Thoracic aorta (tissue), 2 donors: ENCODE data around the gene GOLGA8B. TPM values are rescaled to one million over a fixed set of nuclear protein-coding genes. Genes with fewer than 3 reads are reported as not detected.

Experiments used
- ATAC-seq: fragments of 150-250 bp; one replicate; pipeline ENCODE4 v1.8.0; 2017; ENCODE audit warnings: low read depth; ENCODE audit not compliant: insufficient number of reproducible peaks, low FRiP score
- DNase-seq: peaks from one replicate; pipeline ENCODE4 v3.0.0-alpha.2; 2020; ENCODE audit warnings: low spot score
- H3K27ac ChIP-seq, 2 donors: fragments of 200-600 bp; sonication (generic); 1 replicate in 1 of 2; 2 replicates in 1 of 2; pipeline ENCODE4 v1.5.1; 2016; ENCODE audit warnings: mild to moderate bottlenecking in 2 of 2, moderate library complexity in 2 of 2
- H3K27me3 ChIP-seq: fragments of 200-600 bp; sonication (generic); replicated peaks from 2 replicates; pipeline ENCODE4 v1.6.0; 2016; ENCODE audit warnings: mild to moderate bottlenecking; ENCODE audit not compliant: insufficient read depth
- H3K36me3 ChIP-seq: fragments of 200-600 bp; sonication (generic); one replicate; pipeline ENCODE4 v1.5.1; 2016
- H3K4me1 ChIP-seq, 2 donors: fragments of 200-600 bp; sonication (generic); 1 replicate in 1 of 2; 2 replicates in 1 of 2; pipeline versions ENCODE4 v1.5.1 to v1.6.0; 2016; ENCODE audit warnings: low read depth in 2 of 2, mild to moderate bottlenecking in 1 of 2; ENCODE audit not compliant: control insufficient read depth in 1 of 2
- H3K4me3 ChIP-seq: fragments of 200-600 bp; sonication (generic); 2 replicates; pipeline ENCODE4 v1.5.1; 2016; ENCODE audit warnings: mild to moderate bottlenecking
- H3K9me3 ChIP-seq: fragments of 200-600 bp; sonication (generic); 2 replicates; pipeline ENCODE4 v1.5.1; 2016
- CTCF ChIP-seq: fragments of 200-600 bp; sonication (generic); IDR thresholded peaks from one replicate; pipeline ENCODE4 v1.5.1; 2019; ENCODE audit warnings: antibody characterized with exemption
- total RNA-seq, 2 donors: library from RNA; depleted of rRNA; stranded (reverse); fragments of >200 nt; gene quantifications; one replicate each; pipeline versions ENCODE4 v1.1.0 to v1.2.3, GENCODE V29; 2016

The GOLGA8B gene
- total RNA-seq, 2 donors from 2014 or later: 146 to 184 TPM

GRCh38 chr15:34598799-34599585 is 15.5 kb upstream of the GOLGA8B start:
- DNase-seq (no peak), ATAC-seq (no peak)
- TF ChIP-seq CTCF: no peak
- no peaks in the 10 kb centered on the region for H3K4me1 ChIP-seq
- H3K36me3 ChIP-seq: no peaks in the 10 kb centered on the region
- no peak overlapping the region for H3K4me3 ChIP-seq
- no peaks in the 10 kb centered on the region for H3K27me3 ChIP-seq
- H3K27ac ChIP-seq: no peak overlapping the region
- no peaks in the 10 kb centered on the region for H3K9me3 ChIP-seq

GRCh38 chr15:34597316-34597715 is 13.9 kb upstream of the GOLGA8B start:
- Histone ChIP-seq H3K27me3 (no peaks in the 10 kb centered on the region), H3K9me3 (no peaks in the 10 kb centered on the region), H3K36me3 (no peaks in the 10 kb centered on the region), H3K27ac (no peak overlapping the region), H3K4me1 (no peaks in the 10 kb centered on the region), H3K4me3 (no peak overlapping the region)
- ATAC-seq: no peak
- no peak for TF ChIP-seq CTCF
- no peak for DNase-seq

GRCh38 chr15:34594361-34594760 is 10.9 kb upstream of the GOLGA8B start:
- H3K27ac ChIP-seq: no peak overlapping the region
- no peak for ATAC-seq

GRCh38 chr15:34591306-34591705 is 7.9 kb upstream of the GOLGA8B start:
- no peak for ATAC-seq

More at GRCh38 chr15:34594361-34594760, 10.9 kb upstream of the GOLGA8B start:
- Histone ChIP-seq H3K36me3 (no peaks in the 10 kb centered on the region), H3K9me3 (no peaks in the 10 kb centered on the region), H3K4me3 (no peak overlapping the region), H3K4me1 (no peaks in the 10 kb centered on the region), H3K27me3 (no peaks in the 10 kb centered on the region)
- no peak for DNase-seq
- no peak for TF ChIP-seq CTCF

More at GRCh38 chr15:34591306-34591705, 7.9 kb upstream of the GOLGA8B start:
- Histone ChIP-seq H3K9me3 (no peaks in the 10 kb centered on the region), H3K4me3 (no peak overlapping the region), H3K36me3 (no peaks in the 10 kb centered on the region), H3K27me3 (no peaks in the 10 kb centered on the region), H3K27ac (no peak overlapping the region), H3K4me1 (peaks cover 3 to 4% of the 10 kb centered on the region in 2 donors)
- TF ChIP-seq CTCF: no peak
- no peak for DNase-seq
